Stimulated activated CD4-positive, alpha-beta T cell treated with anti-CD3 and anti-CD28 coated beads, Interleukin-4, amount 100 ng/mL, for 4 hours (primary cell): ENCODE data around the gene ABAT.
A peak's percentile ranks its signal among the peaks of the same experiment; 100 is the strongest.
"Not testable (repeated sequence)": the region's sequence is repeated elsewhere in the genome, so short reads cannot be mapped to it uniquely, and the experiment has no call there.

ENCODE experiments used
- DNase-seq, 2 experiments: peaks; one replicate each; pipeline ENCODE4 v3.0.0-alpha.2; 2020

ABAT gene

GRCh38 chr16:8795091-8795490 lies 120.7 kb downstream of the ABAT start:
- DNase-seq: no peak

GRCh38 chr16:8795818-8796217 lies 121.4 kb downstream of the ABAT start:
- no peak for DNase-seq

- DNase-seq: no peak
These were observed 122.3 kb downstream of the ABAT start for GRCh38 chr16:8796469-8797363.

- DNase-seq: peak; percentile 90 to 97
These were observed 123.2 kb downstream of the ABAT start, which contains the start of the genes PMM2 and TMEM186 for GRCh38 chr16:8797364-8798173. Gene PMM2 (plus strand): TSS chr16:8797839. CDS start chr16:8797883, 44 bp downstream. Gene TMEM186 (minus strand): TSS chr16:8797639. CDS start chr16:8797614, 25 bp downstream.

- peak; percentile 7 to 34 for DNase-seq
These were observed 123.7 kb downstream of the ABAT start for GRCh38 chr16:8798174-8798527.

- no peak for DNase-seq
These were observed 124.2 kb downstream of the ABAT start for GRCh38 chr16:8798535-8799157.

GRCh38 chr16:8801701-8802100 lies 127.3 kb downstream of the ABAT start:
- no peak for DNase-seq

- not testable (repeated sequence) for DNase-seq
These were observed 129.3 kb downstream of the ABAT start for GRCh38 chr16:8803733-8804132.

- no peak for DNase-seq
These were observed 129.9 kb downstream of the ABAT start for GRCh38 chr16:8804313-8804712.

- DNase-seq: no peak
These were observed 132.0 kb downstream of the ABAT start for GRCh38 chr16:8806272-8806983.

- DNase-seq: no peak
These were observed 132.8 kb downstream of the ABAT start for GRCh38 chr16:8807189-8807588.

GRCh38 chr16:8808009-8808408 lies 133.6 kb downstream of the ABAT start:
- DNase-seq: no peak

GRCh38 chr16:8808613-8809353 lies 134.4 kb downstream of the ABAT start:
- no peak for DNase-seq

- no peak for DNase-seq
These were observed 137.9 kb downstream of the ABAT start for GRCh38 chr16:8812162-8812843.

GRCh38 chr16:8814095-8814806 lies 139.8 kb downstream of the ABAT start:
- no peak for DNase-seq

GRCh38 chr16:8816967-8817655 lies 142.7 kb downstream of the ABAT start:
- DNase-seq: no peak

- no peak for DNase-seq
These were observed 144.3 kb downstream of the ABAT start for GRCh38 chr16:8818504-8819270.

GRCh38 chr16:8819411-8820034 lies 145.1 kb downstream of the ABAT start:
- DNase-seq: no peak

GRCh38 chr16:8822403-8822802 lies 148.0 kb downstream of the ABAT start:
- no peak for DNase-seq
